HL-60/S4 treated with retinoic acid at 250 ng/mL for 4 days and 3 days (cell line): ENCODE data around the gene HRCT1.
"Not testable (repeated sequence)": the region's sequence is repeated elsewhere in the genome, so short reads cannot be mapped to it uniquely, and the experiment has no call there.

Experiments
- in situ Hi-C: fragments of 300-500 bp; cut with MboI; formaldehyde crosslinking; loops from 2 replicates; pipeline ENCODE4 v1.7.0; 2022; ENCODE audit warnings: low sequenced_read_pairs

HRCT1 gene

DNA sequence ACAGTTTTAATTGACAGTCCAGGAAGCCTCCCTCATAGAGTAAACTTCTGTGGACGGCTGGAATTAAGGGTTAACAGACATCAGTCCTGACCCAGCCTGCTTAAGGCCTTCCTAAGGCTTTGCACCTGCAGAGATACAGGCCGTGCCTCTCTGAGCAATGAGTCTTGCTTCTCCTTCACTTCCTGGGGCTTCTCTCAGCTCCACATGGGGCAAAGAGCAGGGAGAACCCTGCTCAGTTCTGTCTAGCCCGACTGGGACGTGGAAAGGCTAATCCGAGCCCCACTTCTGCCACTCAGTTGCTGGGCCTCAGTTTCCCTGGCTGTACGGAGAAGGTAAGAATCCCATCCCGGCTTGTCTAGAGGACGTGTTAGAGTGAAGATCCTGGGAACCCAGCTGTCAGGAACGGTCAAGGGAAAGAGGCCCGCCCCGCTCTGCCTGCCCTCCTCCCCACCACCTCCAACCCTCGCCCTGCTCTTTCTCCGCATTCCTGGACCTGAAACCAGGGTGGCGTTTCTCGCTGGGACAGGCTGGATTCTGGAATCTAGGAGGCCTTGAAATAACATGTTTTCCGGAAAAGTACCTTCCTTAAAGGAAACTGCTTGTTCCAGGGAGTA lies 9.8 kb downstream of the HRCT1 start:
- in situ Hi-C loops, result no loop called here

DNA sequence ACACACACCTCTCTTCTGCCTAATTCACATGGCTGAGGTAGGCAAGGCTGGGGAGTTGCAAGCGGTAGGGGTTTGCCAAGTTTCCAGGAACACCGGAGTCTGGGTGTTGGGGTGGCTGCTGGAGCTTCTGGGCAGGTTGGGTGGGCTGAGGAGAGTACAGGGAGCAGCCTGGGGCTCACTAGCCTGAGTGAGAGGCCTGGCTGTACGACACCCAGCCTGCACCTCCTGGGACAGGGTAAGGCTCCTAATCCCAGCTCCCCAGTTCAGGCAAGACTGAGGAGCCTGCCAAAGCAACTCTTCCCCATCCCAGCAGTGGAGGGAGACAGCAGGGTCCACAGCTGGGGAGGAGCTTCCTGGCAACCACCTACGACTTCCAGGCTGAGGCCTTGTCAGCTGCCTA lies 11.3 kb downstream of the HRCT1 start:
- in situ Hi-C loops, result no loop called here

DNA sequence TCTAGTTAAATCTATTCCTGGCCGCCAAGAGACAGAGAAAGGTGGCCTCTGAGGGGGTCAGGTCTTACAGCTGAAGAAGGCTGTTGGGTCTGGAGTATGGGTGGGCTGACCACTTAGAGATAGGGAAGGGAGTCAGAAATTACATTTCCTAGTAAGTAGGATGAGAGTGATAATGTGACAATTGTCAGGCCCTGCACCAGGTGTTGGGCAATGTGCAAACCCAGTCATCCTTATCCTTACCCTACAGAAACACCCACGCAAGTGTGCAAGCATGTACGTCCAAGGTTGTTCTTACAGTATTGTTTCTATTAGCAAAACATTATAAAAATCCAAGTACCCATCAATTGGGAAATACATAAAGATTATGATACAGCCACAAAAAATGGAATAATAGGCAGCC lies 12.8 kb downstream of the HRCT1 start:
- in situ Hi-C loops, result no loop called here

DNA sequence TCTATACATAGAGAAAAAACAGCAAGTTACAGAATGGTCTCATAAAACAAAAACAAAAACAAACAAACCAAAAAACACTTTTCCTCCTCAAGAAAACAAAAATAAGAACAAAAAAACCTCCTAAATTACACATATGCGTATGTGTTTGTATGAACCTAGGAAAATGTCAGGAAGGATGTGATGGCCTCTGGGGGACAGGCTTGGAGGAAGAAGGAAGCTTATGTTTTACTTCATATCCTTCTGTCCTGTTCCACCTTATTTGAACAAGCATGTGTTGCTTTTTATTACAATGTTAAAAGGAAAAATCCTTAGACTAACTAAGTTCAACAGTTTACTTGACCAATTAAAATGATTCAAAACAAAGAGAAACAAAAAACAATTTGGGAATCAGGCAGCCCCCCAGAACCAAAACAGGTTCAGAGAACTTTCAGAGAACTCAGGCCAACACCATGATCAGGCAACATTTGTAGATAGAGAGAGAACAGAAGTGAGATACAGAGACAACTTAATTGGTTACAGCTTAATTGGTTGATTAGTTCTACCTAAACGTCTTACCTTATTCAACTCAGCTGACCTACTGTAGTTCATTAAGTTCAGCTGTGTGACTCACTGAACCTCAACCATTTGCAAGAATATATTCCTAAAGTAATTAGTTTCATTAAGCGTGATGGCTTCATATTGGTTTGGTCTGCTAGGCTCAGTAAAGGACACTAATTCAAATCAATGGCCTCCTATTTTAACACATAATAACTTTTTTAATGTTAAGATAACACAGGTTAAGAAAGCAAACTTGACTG lies 13.4 kb downstream of the HRCT1 start:
- in situ Hi-C loops, result no loop called here

DNA sequence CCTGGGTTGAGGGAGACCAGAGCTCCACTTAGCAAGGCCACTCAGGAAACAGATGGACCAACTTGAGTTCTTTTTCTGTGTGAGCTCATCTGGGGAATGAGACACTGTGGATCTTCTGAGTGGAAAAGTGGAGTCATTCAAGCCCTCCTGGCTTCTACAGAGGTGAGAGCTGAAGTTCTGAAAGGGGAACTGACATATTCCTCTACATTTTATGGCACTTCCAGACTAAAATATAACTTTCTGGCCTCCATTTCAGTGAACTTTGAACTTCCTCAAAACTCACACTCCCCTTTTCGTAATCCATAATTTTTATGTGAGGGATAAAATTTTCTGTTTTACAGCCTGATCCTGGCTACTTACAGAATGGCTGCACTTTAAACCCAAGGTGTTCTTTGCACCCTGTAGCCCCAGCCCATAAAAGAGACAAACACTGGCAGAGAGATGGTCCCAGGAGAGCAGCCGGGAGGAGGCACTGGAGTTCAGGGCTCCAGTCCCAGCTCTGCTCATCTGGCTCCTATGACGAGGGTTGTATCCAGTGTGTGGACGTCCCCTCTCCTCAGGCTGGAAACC lies 14.1 kb downstream of the HRCT1 start:
- in situ Hi-C loops, result no loop called here

DNA sequence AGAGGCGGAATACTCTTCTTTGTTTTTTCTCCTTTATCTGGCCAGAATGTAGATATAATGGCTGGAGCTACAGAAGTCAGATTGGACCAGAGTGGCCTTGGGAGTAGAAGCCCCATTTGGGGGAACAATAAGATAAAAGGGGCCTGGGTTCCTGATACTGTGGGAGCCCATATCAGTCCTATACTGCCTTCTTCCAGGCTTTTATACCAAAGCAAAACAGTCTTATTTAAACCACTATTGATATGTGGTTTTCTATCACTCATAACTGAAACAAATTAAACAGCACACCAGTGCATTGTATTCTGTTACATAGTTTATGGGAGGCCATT lies 17.6 kb downstream of the HRCT1 start:
- in situ Hi-C loops, result no loop called here

DNA sequence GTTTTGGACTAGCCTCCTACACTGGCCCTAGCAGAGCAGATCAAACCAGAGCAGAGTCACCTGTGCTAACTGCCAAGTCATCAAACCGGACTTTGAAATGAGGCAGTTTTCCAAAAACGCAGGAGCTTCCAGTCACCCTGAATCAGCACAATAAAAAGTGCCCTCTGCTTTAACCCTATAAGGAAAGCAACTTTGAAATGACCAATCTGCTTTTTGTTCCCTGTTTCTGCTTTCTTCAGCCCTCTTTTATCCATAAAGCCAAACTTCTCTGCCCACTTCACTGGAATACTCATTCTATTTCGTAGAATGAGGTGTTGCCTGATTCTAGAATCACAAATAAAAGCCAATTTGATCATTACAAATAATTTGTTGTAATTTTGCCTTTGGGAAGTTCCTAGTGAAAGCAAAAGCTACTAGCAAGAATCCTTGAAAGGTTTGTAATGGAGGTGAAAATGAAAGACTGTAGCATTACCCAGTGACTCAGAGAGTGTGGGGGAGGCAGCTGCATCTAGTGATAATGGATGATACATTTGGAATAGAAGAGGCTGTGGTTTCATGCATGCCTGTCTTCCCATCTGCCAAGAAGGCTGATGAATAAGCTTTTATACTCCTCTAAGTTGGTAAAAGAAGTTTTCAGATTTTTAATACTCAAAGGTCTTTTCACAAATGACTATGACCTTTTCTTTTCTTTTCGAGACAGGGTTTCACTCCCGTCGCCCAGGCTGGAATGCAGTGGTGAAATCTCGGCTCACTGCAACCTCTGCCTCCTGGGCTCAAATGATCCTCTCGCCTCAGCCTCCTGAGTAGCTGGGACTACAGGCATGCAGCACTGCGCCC lies 18.1 kb downstream of the HRCT1 start:
- in situ Hi-C loops, result no loop called here

DNA sequence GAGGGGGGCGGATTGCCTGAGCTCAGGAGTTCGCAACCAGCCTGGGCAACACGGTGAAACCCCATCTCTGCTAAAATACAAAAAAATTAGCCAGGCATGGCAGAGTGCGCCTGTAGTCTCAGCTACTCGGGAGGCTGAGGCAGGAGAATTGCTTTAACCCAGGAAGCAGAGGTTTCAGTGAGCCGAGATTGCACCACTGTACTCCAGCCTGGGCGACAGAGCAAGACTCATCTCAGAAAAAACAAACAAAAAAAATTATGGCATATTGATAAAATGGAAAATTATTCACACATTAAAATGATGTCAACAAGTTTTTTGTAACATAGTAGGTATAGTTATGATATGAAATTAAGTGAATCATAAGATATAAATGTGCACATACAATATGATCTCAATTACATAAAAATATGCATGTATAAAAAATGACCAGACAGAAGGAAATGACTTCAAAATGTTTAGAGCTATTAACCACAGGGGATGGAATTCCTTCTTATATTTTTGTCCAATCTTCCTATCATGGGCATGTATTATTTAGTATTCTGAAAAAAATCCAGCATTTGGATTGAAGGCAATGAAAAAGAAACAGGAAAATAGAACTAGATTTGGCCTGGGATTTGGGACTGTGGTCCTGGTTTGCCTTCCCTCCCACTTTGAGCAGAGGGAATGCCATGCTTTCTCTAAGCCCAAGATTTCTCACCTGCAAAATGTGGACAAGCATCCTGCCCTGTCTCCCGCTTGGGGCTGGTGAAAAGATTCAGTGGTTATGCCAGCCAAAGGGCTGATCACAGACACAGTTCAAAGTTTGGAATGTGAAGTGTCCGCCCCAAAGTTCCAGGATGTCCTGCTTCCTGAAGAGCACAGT lies 22.8 kb downstream of the HRCT1 start:
- in situ Hi-C loops, result no loop called here

DNA sequence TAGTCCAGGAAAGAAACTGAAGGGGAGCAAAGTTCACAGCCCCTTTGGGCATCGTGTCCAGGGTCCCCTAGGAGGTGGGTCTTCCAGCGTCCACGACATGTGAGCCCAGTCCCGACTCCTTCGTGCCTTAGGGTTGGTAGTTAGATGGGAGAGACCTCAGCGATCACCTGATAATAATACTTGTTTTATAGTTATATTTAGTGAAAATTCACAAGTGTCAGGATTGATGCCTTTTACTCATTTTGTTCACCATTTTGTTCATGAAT lies 23.4 kb downstream of the HRCT1 start:
- in situ Hi-C loops, result no loop called here

DNA sequence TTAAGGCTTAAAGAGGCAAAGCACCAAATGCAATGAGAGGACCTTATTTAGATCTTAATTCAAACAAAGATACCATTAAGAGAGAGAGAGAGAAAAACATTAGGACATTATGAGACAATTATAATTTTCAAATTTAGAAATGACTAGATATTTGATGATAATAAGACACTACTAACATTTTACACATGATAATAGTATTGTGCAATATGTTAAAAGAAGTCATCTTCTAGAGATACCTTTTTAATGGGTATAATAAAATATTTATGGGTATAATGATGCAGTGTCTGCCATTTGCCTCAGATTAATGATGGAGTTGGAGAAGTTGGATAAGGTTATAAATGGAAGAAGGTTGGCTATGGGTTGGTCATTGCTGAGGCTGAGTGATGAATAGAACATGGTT lies 24.5 kb downstream of the HRCT1 start:
- in situ Hi-C loops, result no loop called here

DNA sequence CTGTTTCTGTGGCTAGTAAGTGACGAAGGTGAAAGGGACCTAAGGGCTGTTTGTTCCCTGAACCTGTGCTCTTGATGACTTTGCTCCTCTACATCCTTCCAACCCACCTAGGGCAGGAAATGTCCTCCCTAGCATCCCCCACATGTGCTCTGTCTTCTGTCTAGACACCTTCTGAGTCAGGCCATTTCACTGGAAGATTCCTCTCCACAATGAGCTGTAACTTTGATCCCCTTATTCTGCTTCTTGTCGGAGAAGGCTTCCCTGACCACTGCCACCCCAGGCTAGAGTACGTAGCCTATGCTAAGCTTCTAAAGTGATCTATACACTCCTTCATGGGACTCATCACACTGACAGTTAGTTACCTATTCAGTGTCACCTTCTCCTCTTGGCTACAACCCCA lies 25.0 kb downstream of the HRCT1 start:
- in situ Hi-C loops, result no loop called here

DNA sequence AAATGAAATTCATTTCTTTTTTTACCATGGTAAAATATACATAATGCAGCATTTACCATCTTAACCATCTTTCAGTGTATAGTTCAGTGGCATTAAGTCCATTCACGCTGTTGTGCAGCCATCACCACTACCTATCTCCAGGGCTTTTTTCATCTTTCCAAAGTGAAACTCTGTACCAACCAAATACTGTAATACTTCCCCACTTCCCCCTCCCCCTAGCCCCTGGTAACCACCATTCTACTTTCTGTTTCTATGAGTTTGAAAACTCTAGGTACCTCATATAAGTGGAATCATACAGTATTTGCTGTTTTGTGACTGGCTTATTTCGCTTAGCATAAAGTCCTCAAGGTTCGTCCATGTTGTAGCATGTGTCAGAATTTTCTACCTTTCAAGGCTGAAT lies 26.7 kb downstream of the HRCT1 start:
- in situ Hi-C loops, result no loop called here

DNA sequence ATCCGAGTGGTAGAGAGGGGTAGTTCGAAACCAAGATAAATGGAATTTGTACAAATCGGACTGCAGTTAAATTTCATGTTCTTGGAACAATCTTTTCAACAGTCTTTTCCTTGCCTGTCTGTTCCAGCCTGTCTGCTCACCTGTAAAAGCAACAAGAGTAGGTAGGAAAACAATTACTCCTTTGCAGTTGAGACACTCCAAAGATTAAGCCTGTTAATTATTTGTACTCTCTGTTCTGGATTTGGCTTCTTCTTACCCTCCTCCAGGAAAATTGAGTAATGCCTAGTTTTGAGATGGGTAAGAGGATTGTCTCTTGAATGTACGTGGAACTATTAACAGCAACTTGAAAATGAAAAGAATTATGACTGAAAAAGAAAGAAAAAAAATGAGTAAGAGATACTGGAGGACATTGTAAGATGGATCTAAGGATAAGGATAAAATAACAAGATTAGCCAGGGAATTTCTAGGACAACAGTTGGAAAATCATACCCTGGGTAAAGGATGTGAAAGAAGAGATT lies 27.6 kb downstream of the HRCT1 start:
- in situ Hi-C loops, result no loop called here

DNA sequence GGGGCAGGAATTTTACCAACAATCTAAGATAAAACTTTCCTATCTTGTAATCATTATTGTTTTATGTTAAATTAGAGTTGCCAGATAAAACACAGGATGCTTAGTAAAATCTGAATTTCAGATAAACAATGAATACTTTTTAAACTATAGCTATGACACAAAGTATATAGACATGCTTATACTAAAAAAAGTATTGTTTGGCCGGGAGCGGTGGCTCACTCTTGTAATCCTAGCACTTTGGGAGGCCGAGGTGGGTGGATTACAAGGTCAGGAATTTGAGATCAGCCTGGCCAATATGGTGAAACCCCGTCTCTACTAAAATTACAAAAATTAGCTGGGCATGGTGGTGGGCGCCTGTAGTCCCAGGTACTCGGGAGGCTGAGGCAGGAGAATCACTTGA lies 28.1 kb downstream of the HRCT1 start:
- in situ Hi-C loops, result not testable (repeated sequence)

DNA sequence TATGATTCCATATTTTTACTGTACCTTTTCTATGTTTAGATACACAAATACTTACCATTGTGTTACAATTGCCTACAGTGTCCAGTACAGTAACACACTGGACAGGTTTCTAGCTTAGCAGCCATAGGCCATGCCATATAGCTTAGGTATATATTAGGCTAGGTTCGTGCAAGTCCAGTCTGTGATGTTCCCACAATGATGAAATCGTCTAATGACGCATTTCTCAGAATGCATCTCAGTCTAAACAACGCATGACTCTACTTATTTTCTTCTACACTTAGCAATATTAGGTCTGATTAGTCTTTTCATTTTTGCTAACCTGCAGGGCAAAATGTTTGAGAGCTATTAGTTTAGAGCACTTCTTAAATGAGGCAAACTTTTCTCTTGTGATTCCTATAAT lies 29.3 kb downstream of the HRCT1 start:
- in situ Hi-C loops, result no loop called here

DNA sequence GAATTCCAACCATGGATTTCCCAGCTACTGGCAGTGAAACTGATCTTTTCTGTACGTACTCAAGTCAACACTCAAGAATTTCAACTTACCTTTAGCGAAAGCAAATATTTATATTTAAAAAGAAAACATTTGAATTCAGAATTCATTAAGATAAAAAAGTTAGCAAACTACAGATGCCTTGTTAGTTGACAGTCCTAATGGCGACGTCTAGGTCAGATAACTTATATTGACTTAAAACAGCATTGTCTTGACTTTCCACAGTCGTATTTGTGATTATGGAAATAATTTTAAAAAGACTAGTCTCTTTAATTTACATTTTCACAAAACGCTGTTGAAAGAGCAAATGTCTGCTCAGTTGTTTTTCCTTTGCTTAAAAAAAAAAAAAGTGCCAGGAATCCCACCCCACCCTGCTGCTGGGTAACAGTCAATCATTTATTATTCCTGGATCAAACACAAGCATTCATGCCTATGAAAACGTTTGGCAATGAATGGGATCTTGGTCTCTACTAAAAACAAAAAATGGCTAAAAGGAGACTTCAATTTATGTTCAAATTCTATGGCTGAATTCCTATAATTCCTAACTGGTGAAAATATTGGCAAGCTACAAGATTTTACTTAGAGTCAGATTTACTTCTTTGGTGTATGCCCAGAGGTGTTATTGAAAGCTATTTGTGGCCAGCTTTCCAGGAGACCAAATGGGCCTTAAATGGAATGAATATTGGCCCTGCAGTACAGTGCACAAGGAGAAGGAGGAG lies 29.9 kb downstream of the HRCT1 start:
- in situ Hi-C loops, result no loop called here

DNA sequence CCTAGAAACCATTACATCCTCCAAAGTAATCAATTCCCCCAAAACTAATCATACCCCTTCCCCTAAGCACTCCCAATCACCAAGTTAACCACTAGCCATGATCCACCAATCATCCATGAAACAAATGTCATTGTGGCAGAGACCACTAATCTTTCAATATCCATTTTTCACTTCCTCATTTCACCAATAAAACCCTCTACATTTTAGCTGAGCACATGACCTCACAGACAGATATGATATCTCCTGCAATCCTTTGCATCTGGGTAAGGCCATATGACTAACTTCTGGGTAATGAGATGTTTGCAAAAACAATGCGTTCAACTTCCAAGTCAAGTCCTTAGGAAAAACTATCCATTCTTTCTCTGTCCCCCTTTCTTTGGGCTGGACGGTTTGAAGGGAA lies 31.2 kb downstream of the HRCT1 start:
- in situ Hi-C loops, result no loop called here

DNA sequence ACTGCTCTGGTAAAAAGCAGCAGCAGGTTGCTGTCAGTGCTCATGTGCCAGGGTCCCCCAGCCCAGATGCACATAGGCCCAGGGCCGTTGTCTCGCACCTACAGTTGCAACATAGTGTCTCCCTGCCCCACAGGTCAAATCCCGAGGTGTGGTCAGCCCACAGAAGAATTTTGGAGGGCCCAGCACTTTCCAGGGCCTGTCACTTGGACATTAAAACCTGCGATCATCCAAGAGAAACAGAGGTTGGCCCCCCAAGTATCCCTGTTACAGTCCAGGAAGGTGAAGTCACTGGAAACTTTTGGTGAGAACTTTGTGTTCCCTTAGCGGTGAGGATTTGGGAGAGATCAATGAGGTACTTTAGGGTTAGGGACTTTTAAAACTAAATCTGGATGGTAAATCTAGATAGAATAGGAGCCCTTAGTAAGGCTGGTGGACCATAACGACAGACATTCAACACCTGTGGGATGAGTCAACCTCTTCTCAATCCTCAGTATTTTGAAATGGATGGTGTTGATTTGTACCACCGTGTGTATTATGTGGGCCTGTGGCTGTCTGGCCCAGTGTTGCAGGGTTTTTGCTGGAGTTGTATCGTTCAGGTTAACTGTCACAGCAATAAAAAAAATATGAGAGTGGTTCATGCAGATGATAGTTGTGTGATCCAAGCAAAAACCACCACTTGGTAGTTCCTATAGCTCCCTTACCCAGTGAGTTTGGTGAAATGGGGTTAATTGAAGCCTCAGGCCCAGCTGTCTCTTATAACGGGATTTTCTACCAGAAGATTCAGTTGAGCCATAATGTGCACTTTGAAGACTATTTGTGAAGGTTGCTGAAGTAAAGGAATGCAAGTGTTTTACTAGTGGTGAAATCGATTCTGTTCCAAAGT lies 32.7 kb downstream of the HRCT1 start:
- in situ Hi-C loops, result no loop called here

DNA sequence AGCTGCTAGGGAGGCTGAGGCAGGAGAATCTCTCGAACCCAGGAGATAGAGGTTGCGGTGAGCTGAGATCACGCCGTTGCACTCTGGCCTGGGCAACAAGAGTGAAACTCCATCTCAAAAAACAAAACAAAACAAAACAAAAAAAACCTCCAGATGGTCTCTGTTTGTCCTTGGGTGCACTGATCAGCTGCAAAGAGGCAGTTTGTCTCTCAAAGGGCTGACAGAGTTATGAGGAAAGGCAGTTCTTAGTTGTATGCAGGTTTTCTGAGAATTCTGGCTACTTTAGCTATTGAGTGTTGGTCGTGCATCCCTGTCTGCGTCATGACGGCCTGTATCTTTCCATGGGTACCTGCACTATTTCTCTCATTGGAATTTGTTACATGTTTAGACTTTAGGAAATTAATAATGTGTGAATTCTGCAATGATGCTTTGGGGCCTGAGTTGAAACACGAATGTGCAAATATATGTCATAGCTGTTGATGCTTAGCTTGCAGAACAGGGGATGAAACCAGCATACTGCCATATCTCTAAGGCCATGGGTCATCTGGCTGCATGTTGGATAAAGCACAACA lies 33.8 kb downstream of the HRCT1 start:
- in situ Hi-C loops, result no loop called here
